Fibroblast of peridontal ligament (primary cell): ENCODE data around the gene KRT84.
A peak's percentile ranks its signal among the peaks of the same experiment; 100 is the strongest.

Source experiments
- DNase-seq: peaks from one replicate; pipeline ENCODE4 v3.0.0-alpha.2; 2010; ENCODE audit errors: extremely low read depth

Gene KRT84

GRCh38 chr12:52385226-52385702, at the start of gene KRT84:
Gene KRT84, minus strand, starts transcription at chr12:52385652. Its CDS starts 67 bp downstream, at chr12:52385585.
- no peak for DNase-seq

GRCh38 chr12:52434760-52435530, 49.5 kb upstream of the KRT84 start:
- DNase-seq: no peak

GRCh38 chr12:52434081-52434733, 48.8 kb upstream of the KRT84 start, which contains the start of gene KRT75:
Gene KRT75, minus strand, starts transcription at chr12:52434371. Its CDS starts 67 bp downstream, at chr12:52434304.
- no peak for DNase-seq

- DNase-seq: no peak
These were observed 48.1 kb upstream of the KRT84 start for GRCh38 chr12:52433501-52434080.

- no peak for DNase-seq
These were observed 47.2 kb upstream of the KRT84 start for GRCh38 chr12:52432559-52433207.

GRCh38 chr12:52428121-52428520, 42.7 kb upstream of the KRT84 start:
- DNase-seq: no peak

- DNase-seq: no peak
These were observed 41.6 kb upstream of the KRT84 start for GRCh38 chr12:52427083-52427482.

GRCh38 chr12:52426034-52426433, 40.6 kb upstream of the KRT84 start:
- no peak for DNase-seq

GRCh38 chr12:52425466-52425865, 40.0 kb upstream of the KRT84 start:
- no peak for DNase-seq

- no peak for DNase-seq
These were observed 38.4 kb upstream of the KRT84 start for GRCh38 chr12:52423661-52424500.

- DNase-seq: no peak
These were observed 37.6 kb upstream of the KRT84 start for GRCh38 chr12:52423035-52423434.

- no peak for DNase-seq
These were observed 34.2 kb upstream of the KRT84 start for GRCh38 chr12:52419656-52420055.

- no peak for DNase-seq
These were observed 33.2 kb upstream of the KRT84 start for GRCh38 chr12:52418576-52419110.

- no peak for DNase-seq
These were observed 32.3 kb upstream of the KRT84 start for GRCh38 chr12:52417740-52418139.

- no peak for DNase-seq
These were observed 31.3 kb upstream of the KRT84 start for GRCh38 chr12:52416795-52417194.

- peak; percentile 65 for DNase-seq
These were observed 30.7 kb upstream of the KRT84 start for GRCh38 chr12:52415870-52416750.

GRCh38 chr12:52414936-52415335, 29.5 kb upstream of the KRT84 start:
- DNase-seq: no peak

- DNase-seq: no peak
These were observed 28.4 kb upstream of the KRT84 start for GRCh38 chr12:52413782-52414345.

- no peak for DNase-seq
These were observed 27.8 kb upstream of the KRT84 start for GRCh38 chr12:52413202-52413601.

- no peak for DNase-seq
These were observed 26.4 kb upstream of the KRT84 start for GRCh38 chr12:52411815-52412214.
